Activated CD8-positive, alpha-beta T cell treated with anti-CD3 and anti-CD28 coated beads, Interleukin-2, amount 10 ng/mL, durations not matched to agents 7 days and 5 days (primary cell): Measurements from ENCODE around the gene ORAI2. TPM values are rescaled to one million over a fixed set of nuclear protein-coding genes. Genes with fewer than 3 reads are reported as not detected.
"Not testable (repeated sequence)": the region's sequence is repeated elsewhere in the genome, so short reads cannot be mapped to it uniquely, and the experiment has no call there.

ENCODE experiments used
- ATAC-seq: fragments of 150-1000 bp; cut with Tn5 transposase; one replicate; pipeline ENCODE4 v1.10.0; 2021; ENCODE audit warnings: moderate library complexity
- CTCF ChIA-PET: fragments of 350-600 bp; sonication (Branson Sonifier 250); formaldehyde crosslinking; loops from one replicate; lab custom pipeline; 2021; ENCODE audit warnings: antibody characterized with exemption; lab: Charles Lee
- POLR2A ChIA-PET: fragments of 350-600 bp; sonication (Branson Sonifier 250); formaldehyde crosslinking; loops from one replicate; lab custom pipeline; 2021; ENCODE audit warnings: antibody characterized with exemption; lab: Charles Lee
- DNase-seq: peaks from one replicate; pipeline ENCODE4 v3.0.0-alpha.2; 2020
- H3K27ac Mint-ChIP-seq: one replicate; pipeline ENCODE4 v1.8.0; 2021; ENCODE audit warnings: mild to moderate bottlenecking, mixed read lengths
- H3K27me3 Mint-ChIP-seq: one replicate; pipeline ENCODE4 v1.8.0; 2021; ENCODE audit warnings: low read depth, mixed read lengths
- H3K36me3 Mint-ChIP-seq: one replicate; pipeline ENCODE4 v1.8.0; 2021; ENCODE audit warnings: low read depth, mixed read lengths
- H3K4me1 Mint-ChIP-seq: one replicate; pipeline ENCODE4 v1.8.0; 2021; ENCODE audit warnings: low read depth, mixed read lengths
- H3K4me3 Mint-ChIP-seq: one replicate; pipeline ENCODE4 v1.8.0; 2021; ENCODE audit warnings: mild to moderate bottlenecking, mixed read lengths
- H3K9me3 Mint-ChIP-seq: one replicate; pipeline ENCODE4 v1.8.0; 2022; ENCODE audit warnings: mixed read lengths; ENCODE audit not compliant: insufficient read depth
- total RNA-seq, 2 experiments: library from RNA; stranded (reverse); gene quantifications; one replicate each; pipeline ENCODE4 v1.2.3, GENCODE V29; 2021

Gene ORAI2
- total RNA-seq, 2 experiments from 2014 or later: 72.5 to 72.8 TPM

DNA sequence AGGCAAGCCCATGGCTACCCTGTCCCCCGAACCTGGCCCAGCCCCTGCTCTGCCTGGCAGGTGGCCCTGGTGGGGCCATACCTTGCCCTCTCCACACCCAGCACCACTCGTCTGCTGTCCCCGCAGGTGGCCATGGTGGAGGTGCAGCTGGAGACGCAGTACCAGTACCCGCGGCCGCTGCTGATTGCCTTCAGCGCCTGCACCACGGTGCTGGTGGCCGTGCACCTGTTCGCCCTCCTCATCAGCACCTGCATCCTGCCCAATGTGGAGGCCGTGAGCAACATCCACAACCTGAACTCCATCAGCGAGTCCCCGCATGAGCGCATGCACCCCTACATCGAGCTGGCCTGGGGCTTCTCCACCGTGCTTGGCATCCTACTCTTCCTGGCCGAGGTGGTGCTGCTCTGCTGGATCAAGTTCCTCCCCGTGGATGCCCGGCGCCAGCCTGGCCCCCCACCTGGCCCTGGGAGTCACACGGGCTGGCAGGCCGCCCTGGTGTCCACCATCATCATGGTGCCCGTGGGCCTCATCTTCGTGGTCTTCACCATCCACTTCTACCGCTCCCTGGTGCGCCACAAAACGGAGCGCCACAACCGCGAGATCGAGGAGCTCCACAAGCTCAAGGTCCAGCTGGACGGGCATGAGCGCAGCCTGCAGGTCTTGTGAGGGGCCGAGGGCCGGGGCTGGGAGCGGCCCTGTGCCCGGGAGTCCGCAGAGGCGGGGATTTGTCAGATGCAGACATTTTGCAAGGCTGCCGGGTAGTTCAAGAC is 13.2 kb downstream of the ORAI2 start:
- H3K36me3 Mint-ChIP-seq: peaks cover 36% of the 10 kb centered on the region
- no peaks in the 10 kb centered on the region for H3K27me3 Mint-ChIP-seq
- no peak overlapping the region for H3K4me3 Mint-ChIP-seq
- DNase-seq (no peak), ATAC-seq (no peak)
- peaks cover 18% of the 10 kb centered on the region for H3K4me1 Mint-ChIP-seq
- POLR2A ChIA-PET: interaction anchor here (0.9 kb wide), 1 partner anchor 8 kb away, joined by 4 read pairs; no protein-coding TSS in a partner anchor
- CTCF ChIA-PET: no interaction called here
- H3K27ac Mint-ChIP-seq: no peak overlapping the region
- H3K9me3 Mint-ChIP-seq: no peaks in the 10 kb centered on the region

DNA sequence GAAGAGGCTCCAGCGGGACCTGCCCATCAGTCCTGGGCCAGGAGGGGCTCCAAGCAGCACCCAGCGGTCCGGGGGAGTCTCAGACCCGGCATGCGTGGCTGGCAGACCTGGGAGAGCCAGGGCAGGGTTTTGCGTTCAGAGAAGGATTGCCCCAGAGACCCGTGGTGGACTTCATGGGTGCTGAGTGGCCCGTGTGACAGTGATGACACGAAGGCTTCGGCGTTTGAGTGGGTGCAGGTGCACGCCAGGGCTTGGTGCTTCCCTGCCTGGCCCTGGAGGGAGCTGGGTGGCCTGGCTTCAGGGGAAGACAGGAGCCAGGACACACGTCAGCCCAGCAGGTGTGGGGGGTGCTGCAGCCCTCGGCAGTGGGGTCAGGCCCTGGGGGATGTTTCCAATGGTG is 13.9 kb downstream of the ORAI2 start:
- CTCF ChIA-PET: interaction anchor here (1.3 kb wide), 1 partner anchor 43 kb away, joined by 3 read pairs; no protein-coding TSS in a partner anchor
- no peaks in the 10 kb centered on the region for H3K9me3 Mint-ChIP-seq
- DNase-seq (no peak), ATAC-seq (no peak)
- peaks cover 30% of the 10 kb centered on the region for H3K36me3 Mint-ChIP-seq
- H3K4me1 Mint-ChIP-seq: peaks cover 11% of the 10 kb centered on the region
- no peaks in the 10 kb centered on the region for H3K27me3 Mint-ChIP-seq
- H3K27ac Mint-ChIP-seq: no peak overlapping the region
- no peak overlapping the region for H3K4me3 Mint-ChIP-seq
- POLR2A ChIA-PET: interaction anchor here (0.9 kb wide), 1 partner anchor 9 kb away, joined by 4 read pairs; no protein-coding TSS in a partner anchor

DNA sequence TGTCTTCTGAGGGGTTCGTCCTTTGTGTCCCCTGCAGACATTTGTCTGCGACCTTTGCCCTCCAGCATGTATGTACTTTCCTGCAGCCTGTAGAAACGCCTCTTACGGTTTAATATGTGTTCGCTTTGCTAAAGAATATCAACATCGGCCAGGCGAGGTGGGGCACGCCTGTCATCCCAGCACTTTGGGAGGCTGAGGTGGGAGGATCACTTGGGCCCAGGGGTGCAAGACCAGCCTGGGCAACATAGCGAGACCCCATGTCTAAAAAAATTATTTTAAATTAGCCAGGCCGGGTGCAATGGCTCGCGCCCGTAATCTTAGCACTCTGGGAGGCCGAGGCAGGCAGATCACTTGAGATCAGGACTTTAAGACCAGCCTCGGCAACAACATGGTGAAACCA is 15.8 kb downstream of the ORAI2 start:
- POLR2A ChIA-PET: interaction anchor here (0.7 to 1.6 kb wide), 2 partner anchors 18 to 42 kb away, joined by 4 read pairs; no protein-coding TSS in a partner anchor
- no peak for ATAC-seq

GRCh38 chr7:102450242-102450641 is 16.9 kb downstream of the ORAI2 start:
- ChIA-PET CTCF (interaction anchor here (0.7 to 3.4 kb wide), 7 partner anchors 14 to 50 kb away, joined by 3 to 44 read pairs (median 4); partner anchors contain the start of gene ALKBH4), POLR2A (interaction anchor here (0.5 to 1.2 kb wide), 3 partner anchors 25 to 279 kb away, joined by 3 read pairs; no protein-coding TSS in a partner anchor)
- Mint-ChIP-seq H3K4me3 (no peak overlapping the region), H3K36me3 (peaks cover 22% of the 10 kb centered on the region), H3K4me1 (no peaks in the 10 kb centered on the region), H3K27me3 (no peaks in the 10 kb centered on the region), H3K27ac (no peak overlapping the region), H3K9me3 (no peaks in the 10 kb centered on the region)
- DNase-seq: peak; percentile 52
- ATAC-seq: peak; percentile 52

More for the DNA sequence above, 15.8 kb downstream of the ORAI2 start:
- CTCF ChIA-PET: interaction anchor here (1.5 to 3.4 kb wide), 3 partner anchors 37 to 49 kb away, joined by 4 to 44 read pairs (median 21); no protein-coding TSS in a partner anchor
- Mint-ChIP-seq H3K9me3 (no peaks in the 10 kb centered on the region), H3K27me3 (no peaks in the 10 kb centered on the region), H3K4me1 (peaks cover 4% of the 10 kb centered on the region), H3K27ac (no peak overlapping the region), H3K36me3 (peaks cover 24% of the 10 kb centered on the region), H3K4me3 (no peak overlapping the region)
- no peak for DNase-seq

- CTCF ChIA-PET: interaction anchor here (1.3 to 2.4 kb wide), 3 partner anchors 39 to 47 kb away, joined by 6 to 21 read pairs (median 6); no protein-coding TSS in a partner anchor
- peaks cover 17% of the 10 kb centered on the region for H3K36me3 Mint-ChIP-seq
- ATAC-seq (no peak), DNase-seq (no peak)
- no peak overlapping the region for H3K27ac Mint-ChIP-seq
- POLR2A ChIA-PET: interaction anchor here (1.7 kb wide), 1 partner anchor 26 kb away, joined by 5 read pairs; no protein-coding TSS in a partner anchor
- H3K9me3 Mint-ChIP-seq: no peaks in the 10 kb centered on the region
- no peak overlapping the region for H3K4me3 Mint-ChIP-seq
- no peaks in the 10 kb centered on the region for H3K4me1 Mint-ChIP-seq
- no peaks in the 10 kb centered on the region for H3K27me3 Mint-ChIP-seq
These were observed 18.1 kb downstream of the ORAI2 start for GRCh38 chr7:102451371-102452054.

DNA sequence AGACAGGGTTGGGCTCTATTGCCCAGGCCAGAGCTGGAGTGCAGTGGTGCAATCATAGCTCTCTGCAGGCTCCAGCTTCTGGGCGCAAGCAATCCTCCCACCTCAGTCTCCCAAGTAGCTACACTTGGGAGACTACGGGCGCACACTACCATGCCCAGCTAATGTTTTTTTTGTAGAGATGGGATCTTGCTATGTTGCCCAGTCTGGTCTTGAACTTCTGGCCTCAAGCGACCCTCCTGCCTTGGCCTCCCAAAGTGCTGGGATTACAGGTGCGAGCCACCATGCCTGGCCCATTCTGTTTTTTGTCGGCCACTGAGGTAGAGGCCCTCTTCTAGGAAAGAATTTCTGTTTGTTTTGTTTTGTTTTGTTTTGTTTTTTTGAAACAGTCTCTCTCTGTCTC is 19.1 kb downstream of the ORAI2 start:
- Mint-ChIP-seq H3K4me1 (no peaks in the 10 kb centered on the region), H3K9me3 (no peaks in the 10 kb centered on the region), H3K36me3 (peaks cover 13% of the 10 kb centered on the region), H3K4me3 (no peak overlapping the region), H3K27me3 (no peaks in the 10 kb centered on the region), H3K27ac (no peak overlapping the region)
- DNase-seq (no peak), ATAC-seq (no peak)
- CTCF ChIA-PET: interaction anchor here (1.3 to 1.4 kb wide), 2 partner anchors 40 to 48 kb away, joined by 6 read pairs; no protein-coding TSS in a partner anchor
- POLR2A ChIA-PET: interaction anchor here (0.7 to 1.7 kb wide), 3 partner anchors 8 to 27 kb away, joined by 3 to 5 read pairs (median 3); partner anchors contain the start of gene ALKBH4

DNA sequence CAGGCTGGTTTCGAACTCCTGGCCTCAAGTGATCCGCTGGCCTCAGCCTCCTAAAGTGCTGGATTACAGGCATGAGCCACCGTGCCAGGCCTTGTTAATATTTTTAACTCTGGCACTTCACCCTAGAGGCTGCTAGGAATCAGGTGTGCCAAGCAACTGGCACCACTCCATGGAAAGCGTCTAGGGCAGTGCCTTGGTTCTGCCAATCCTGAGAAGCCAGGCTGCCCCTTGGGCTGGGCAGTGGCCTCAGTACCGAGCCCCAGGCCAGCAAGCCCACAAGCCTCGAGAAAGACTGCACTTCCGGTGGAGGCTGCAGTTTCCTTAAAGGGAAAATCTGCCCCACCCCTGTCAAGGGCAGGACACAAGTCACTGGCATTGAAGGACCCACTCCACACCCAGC is 19.9 kb downstream of the ORAI2 start:
- H3K36me3 Mint-ChIP-seq: peaks cover 12% of the 10 kb centered on the region
- ATAC-seq (no peak), DNase-seq (no peak)
- H3K27me3 Mint-ChIP-seq: no peaks in the 10 kb centered on the region
- ChIA-PET POLR2A (no interaction called here), CTCF (no interaction called here)
- H3K9me3 Mint-ChIP-seq: no peaks in the 10 kb centered on the region
- no peaks in the 10 kb centered on the region for H3K4me1 Mint-ChIP-seq
- no peak overlapping the region for H3K4me3 Mint-ChIP-seq
- no peak overlapping the region for H3K27ac Mint-ChIP-seq

DNA sequence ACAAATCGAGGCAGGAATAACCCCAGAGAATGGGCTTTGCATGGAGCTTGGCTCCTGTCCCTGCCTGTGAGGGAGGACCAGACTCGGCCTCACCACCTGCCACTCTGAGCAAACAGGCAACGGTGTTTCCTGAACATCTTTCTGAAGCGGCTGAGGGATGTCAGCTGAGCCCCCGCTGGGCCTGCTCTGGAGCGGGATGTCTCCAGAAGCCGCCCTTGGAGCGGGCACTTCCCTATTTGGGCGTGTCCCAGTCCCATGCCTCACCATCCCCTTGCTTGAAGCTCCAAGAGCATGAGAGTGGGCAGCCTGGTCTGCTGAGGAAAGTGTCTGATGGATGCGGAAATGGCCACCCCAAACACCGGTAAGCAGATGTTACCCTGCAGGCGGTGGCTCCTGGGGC is 21.1 kb downstream of the ORAI2 start:
- POLR2A ChIA-PET: interaction anchor here (1.4 kb wide), 1 partner anchor 29 kb away, joined by 4 read pairs; no protein-coding TSS in a partner anchor
- H3K36me3 Mint-ChIP-seq: peaks cover 9% of the 10 kb centered on the region
- CTCF ChIA-PET: interaction anchor here (0.9 kb wide), 1 partner anchor 50 kb away, joined by 4 read pairs; no protein-coding TSS in a partner anchor
- H3K4me1 Mint-ChIP-seq: no peaks in the 10 kb centered on the region
- ATAC-seq (no peak), DNase-seq (no peak)
- H3K27me3 Mint-ChIP-seq: no peaks in the 10 kb centered on the region
- H3K27ac Mint-ChIP-seq: no peak overlapping the region
- no peaks in the 10 kb centered on the region for H3K9me3 Mint-ChIP-seq
- H3K4me3 Mint-ChIP-seq: no peak overlapping the region

DNA sequence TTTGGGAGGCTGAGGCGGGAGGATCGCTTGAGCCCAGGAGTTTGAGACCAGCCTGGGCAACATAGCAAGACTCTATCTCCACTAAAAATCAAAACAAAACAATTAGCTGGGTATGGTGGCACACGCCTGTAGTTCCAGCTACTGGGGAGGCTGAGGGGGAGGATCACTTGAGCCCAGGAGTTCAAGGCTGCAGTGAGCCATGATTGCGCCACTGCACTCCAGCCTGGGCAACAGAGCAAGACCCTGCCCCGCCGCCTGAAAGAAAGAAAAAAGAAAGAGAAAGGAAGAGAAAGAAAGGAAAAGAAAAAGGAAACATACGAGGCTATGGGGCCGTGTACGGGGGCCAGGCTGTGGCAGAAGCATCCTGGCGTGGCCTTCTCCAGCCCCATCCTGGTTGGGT is 21.6 kb downstream of the ORAI2 start:
- H3K9me3 Mint-ChIP-seq, H3K36me3 Mint-ChIP-seq, H3K27me3 Mint-ChIP-seq, H3K4me3 Mint-ChIP-seq, H3K27ac Mint-ChIP-seq, CTCF ChIA-PET, H3K4me1 Mint-ChIP-seq, ATAC-seq, DNase-seq: not testable (repeated sequence)
- POLR2A ChIA-PET: interaction anchor here (1.4 kb wide), 1 partner anchor 29 kb away, joined by 4 read pairs; no protein-coding TSS in a partner anchor

- Mint-ChIP-seq H3K4me3 (no peak overlapping the region), H3K36me3 (peaks cover 9% of the 10 kb centered on the region), H3K27ac (no peak overlapping the region), H3K4me1 (no peaks in the 10 kb centered on the region), H3K27me3 (no peaks in the 10 kb centered on the region), H3K9me3 (no peaks in the 10 kb centered on the region)
- DNase-seq: no peak
- POLR2A ChIA-PET: interaction anchor here (1.1 kb wide), 2 partner anchors 10 to 40 kb away, joined by 3 to 4 read pairs; no protein-coding TSS in a partner anchor
- no peak for ATAC-seq
- CTCF ChIA-PET: interaction anchor here (1.4 kb wide), 1 partner anchor 51 kb away, joined by 4 read pairs; no protein-coding TSS in a partner anchor
These were observed 22.2 kb downstream of the ORAI2 start for GRCh38 chr7:102455596-102455995.

DNA sequence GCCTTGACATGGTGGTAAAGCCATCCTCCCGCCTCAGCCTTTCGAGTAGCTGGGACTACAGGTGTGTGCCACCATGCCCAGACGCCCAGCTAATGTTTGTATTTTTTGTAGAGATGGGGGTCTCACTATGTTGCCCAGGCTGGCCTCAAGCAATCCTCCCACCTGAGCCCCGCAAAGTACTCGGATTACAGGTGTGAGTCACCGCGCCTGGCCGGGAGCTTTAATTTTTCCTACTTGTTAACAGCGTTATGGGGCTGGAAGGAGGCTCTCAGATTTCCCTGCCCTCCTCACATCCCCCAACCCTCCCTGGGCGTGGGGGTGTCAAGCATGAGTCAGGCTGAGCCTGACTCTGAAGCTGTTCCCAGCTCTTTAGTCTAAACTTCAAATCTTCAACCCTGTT is 23.0 kb downstream of the ORAI2 start:
- ATAC-seq: no peak
- Mint-ChIP-seq H3K9me3 (no peaks in the 10 kb centered on the region), H3K4me3 (no peak overlapping the region), H3K27ac (no peak overlapping the region), H3K4me1 (no peaks in the 10 kb centered on the region), H3K36me3 (peaks cover 9% of the 10 kb centered on the region), H3K27me3 (no peaks in the 10 kb centered on the region)
- ChIA-PET CTCF (interaction anchor here (1.4 to 2.4 kb wide), 2 partner anchors 18 to 52 kb away, joined by 4 to 6 read pairs; no protein-coding TSS in a partner anchor), POLR2A (interaction anchor here (0.6 to 1.4 kb wide), 5 partner anchors 10 to 872 kb away, joined by 3 to 4 read pairs (median 3); no protein-coding TSS in a partner anchor)
- no peak for DNase-seq
